ENCODE measurements around the gene PLEKHG4B.

GRCh38 chr5:110270-110888 is 18.4 kb downstream of the PLEKHG4B start:
- TF ChIP-seq TEAD4 (IDR thresholded peaks at IDR 0.05): no peak
- TF ChIP-seq CEBPB (IDR thresholded peaks at IDR 0.05): no peak
- TF ChIP-seq CREB1 (IDR thresholded peaks at IDR 0.05; ENCODE audit: low read depth): no peak
- no peak for TF ChIP-seq MAX (IDR thresholded peaks at IDR 0.05)
- TF ChIP-seq TAF1 (IDR thresholded peaks at IDR 0.05; ENCODE audit: low read depth): no peak
- TF ChIP-seq TCF12 (IDR thresholded peaks at IDR 0.05; ENCODE audit: low read depth): no peak

All from Ishikawa (cell line).